ENCODE data around the gene MLEC.

Gene MLEC, protein sequence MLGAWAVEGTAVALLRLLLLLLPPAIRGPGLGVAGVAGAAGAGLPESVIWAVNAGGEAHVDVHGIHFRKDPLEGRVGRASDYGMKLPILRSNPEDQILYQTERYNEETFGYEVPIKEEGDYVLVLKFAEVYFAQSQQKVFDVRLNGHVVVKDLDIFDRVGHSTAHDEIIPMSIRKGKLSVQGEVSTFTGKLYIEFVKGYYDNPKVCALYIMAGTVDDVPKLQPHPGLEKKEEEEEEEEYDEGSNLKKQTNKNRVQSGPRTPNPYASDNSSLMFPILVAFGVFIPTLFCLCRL

DNA sequence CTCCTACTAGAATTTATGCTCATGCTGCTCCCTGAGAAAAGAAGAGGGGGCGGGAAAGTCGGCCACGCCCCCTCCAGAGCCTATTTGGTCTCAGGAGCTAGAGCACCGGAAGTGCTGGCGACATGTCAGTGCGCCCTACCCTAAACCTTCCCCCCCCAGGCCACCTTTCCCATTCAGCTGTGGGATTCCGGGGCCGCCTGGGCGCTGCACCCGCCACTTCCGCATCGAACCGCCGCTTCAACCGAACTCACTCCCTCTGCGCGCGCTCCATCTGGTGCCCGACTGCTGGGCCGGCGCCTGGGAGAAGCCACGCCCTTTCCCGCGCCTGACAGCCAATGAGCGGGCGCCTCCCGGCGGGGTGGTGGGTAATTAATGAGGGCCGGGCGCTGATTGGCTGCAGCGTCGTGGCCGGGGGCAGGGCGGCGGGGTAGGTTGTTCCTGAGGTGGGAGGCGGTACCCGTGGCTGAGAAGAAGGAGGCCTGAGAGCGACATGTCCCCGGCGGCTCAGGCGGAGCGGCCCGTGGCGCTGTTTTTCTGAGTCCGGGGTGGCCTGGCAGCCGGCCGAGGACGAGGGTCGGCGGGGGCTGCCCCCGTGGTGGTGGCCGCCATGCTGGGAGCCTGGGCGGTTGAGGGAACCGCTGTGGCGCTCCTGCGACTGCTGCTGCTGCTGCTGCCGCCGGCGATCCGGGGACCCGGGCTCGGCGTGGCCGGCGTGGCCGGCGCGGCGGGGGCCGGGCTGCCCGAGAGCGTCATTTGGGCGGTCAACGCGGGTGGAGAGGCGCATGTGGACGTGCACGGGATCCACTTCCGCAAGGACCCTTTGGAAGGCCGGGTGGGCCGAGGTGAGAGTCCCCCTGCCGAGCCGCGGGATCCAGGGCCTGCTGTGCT is at the start of gene MLEC:
Gene MLEC (plus strand): TSS at position 460 of the 888 bp plus-strand sequence. CDS start 148 bp downstream, at position 608.
- DNase-seq = peak; percentile 99

DNA sequence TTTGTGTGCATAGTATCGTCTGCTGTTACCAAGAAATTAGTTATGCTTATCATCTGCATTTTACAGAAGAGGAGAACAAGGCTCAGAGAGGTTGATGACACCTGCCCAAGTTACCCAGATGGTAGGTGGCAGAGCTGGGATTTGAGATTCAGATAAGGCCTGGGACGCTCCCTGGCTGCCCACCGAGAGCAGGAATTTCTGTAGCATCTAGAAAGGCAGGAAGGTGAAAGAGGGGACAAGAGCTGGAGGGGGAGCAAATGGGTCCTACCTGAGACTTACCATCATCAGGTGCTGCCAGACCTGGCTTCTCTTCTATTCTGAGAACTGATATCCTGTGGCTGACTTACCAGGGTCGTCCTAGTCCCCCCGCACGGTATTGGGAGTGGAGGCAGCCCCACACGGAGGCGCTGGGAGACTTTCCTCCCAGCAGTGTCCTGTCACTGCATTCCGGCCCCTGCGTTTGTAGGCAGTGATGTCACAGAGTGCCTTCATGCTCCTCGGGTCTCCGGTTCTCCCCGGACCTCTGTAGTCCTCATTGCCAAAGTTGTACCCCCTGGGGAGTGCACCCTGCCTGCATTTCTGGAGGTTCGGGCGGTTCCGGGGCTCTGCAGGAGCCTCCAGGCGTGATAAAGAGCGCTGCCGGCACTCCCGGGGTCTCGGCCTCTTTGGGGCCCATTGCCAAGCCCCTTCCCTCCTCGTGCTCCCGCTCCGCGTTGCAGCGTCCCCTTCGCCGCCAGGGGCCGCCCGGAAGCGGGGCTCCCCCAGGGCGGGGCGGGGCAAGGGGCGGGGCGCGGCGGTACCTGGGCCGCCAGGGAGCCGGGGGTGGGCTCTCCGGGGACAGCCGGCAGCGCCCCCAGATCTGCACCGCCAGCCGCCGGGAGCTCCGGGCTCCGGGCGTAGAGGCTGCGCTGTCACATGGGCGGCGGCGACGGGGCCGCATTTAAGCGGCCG is 46.9 kb upstream of the MLEC start, which contains the start of gene CABP1:
Gene CABP1 (plus strand): TSS at position 856 of the 951 bp plus-strand sequence. CDS start 60 bp downstream, at position 916.
- peak; percentile 35 for DNase-seq

DNA sequence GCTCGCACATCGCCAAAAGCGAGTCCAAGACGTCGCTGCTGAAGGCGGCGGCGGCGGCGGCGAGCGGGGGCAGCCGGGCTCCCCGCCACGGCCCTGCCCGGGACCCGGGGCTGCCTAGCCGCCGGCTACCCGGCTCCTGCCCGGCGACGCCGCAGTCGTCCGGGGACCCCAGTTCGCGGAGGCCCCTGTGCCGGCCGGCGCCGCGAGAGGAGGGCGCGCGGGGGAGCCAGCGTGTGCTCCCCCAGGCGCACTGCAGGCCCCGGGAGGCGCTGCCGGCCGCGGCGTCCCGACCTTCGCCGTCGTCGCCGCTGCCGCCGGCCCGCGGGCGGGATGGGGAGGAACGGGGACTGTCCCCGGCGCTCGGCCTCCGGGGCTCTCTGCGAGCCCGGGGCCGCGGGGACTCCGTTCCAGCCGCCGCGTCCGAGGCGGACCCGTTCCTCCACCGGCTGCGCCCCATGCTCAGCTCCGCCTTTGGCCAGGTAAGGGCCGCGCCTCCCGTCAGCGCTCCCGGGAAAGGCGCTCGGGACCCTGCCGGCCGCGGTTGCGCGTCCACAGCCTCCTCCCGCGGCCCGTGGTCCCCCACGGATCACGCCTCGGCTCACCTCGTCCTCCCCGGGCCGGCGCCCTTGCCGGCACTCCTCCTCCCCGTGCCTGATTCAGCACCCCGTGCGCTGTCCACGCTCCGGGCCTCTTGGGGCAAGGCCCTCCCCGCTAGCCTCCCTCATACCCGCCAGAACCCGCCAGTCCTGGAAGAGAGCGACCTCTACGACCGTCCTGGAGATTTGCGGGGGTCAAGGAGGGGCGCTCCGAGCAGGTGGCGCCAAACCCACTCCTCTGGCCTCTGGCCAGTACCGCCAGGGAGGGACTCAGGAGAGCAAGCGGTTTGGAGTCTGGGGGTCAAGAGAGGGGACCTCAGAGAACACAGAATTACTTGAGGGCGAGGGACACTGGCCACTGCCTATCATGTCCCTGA is 45.8 kb upstream of the MLEC start:
- DNase-seq = peak; percentile 36

DNA sequence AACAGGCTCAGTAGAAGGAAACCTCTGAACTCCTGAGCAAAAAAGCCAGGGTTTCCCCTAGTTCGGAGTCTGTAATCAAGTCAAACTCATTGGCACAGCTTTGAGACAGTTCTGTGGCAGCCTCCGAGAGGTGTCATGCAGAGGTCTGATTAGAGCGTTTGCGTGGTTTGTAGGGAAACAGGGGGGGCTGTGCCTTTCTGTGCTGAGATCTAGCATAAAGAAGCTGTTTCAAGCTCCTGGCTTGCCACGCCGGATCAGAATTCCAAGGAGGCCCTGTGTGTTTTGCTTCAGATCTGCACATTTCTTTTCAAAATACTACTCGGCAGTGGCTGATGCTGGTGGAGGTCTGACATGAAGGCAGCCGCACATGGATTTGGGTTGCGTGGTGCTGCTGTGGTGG is 44.8 kb upstream of the MLEC start:
- no peak for DNase-seq

GRCh38 chr12:120642826-120643225 is 44.1 kb upstream of the MLEC start:
- DNase-seq = no peak

DNA sequence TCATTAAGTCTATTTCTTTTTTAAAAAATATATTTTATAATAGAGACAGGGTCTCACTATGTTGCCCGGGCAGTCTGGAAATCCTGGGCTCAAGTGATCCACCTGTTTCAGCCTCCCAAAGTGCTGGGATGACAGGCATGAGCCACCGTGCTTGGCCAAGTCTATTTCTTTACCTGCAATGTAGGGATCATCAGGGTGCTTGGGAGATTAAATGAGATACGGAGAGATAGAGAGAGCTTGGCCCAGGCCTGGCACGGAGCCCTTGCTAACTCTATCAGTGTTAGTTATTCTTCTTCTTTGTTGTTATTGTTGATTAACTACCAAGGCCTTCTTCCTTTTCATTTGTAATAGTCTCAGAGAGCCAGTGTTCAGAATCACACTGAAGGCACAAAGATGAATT is 43.4 kb upstream of the MLEC start:
- DNase-seq = no peak

DNA sequence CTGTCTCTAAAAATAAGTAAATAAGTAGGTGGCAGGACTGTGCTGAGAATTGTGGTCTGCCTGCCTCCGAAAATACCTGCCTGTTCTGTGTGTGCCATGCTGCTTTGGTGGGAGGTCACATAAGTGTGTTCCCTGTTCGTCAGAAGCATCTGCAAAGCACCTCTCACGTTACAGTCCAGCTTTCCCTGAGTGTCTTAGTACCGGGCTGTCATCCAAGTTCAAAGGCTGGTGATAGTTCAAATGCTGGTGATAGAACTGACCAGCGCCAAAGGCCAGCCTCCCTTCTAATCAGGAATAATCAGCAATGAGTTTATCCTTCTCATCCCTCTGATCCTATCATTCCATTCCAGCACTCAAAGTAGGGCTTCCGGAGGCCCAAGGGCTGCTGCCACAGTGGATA is 40.9 kb upstream of the MLEC start:
- no peak for DNase-seq

GRCh38 chr12:120647375-120647755 is 39.6 kb upstream of the MLEC start:
- DNase-seq = no peak

DNA sequence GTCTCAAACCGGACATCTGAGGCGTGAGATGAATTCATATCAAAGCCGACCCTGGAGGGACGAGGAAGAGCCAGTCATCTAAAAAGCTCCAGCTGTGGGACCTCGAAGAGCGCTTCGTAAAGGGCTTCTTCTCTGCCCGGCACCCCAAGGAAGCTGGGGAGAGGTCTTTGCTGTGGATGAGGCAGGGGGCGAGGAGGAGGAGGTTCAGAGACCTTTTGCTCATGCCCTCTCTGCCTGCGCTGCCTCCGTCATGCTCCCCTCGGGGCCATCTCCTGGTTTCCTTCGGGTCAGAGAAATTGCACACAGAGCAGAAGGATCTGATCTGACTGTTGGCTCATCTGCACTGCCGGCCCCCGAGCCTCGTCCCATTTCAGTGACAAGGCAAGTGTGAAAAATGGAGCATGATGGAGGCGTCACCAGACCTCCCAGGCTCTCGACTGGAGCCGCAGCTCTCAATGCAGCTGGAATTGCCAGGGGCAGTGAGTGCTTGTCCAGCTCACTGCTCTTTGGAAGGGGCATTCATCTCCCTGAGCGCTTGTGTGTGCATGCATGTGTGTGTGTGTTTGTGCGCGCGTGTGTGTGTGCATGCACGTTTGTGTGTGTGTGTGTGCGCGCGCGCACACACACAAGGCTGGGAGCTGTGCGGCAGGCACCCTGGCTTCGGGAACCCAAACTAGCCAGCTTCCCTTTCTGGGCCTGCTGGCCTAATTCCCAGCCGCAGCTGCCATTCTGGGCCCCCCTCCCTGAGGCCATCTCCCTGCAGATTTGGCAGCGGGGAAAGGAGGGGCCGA is 37.3 kb upstream of the MLEC start:
- DNase-seq = no peak

- no peak for DNase-seq
Observed at GRCh38 chr12:120650233-120650690, 36.7 kb upstream of the MLEC start.

DNA sequence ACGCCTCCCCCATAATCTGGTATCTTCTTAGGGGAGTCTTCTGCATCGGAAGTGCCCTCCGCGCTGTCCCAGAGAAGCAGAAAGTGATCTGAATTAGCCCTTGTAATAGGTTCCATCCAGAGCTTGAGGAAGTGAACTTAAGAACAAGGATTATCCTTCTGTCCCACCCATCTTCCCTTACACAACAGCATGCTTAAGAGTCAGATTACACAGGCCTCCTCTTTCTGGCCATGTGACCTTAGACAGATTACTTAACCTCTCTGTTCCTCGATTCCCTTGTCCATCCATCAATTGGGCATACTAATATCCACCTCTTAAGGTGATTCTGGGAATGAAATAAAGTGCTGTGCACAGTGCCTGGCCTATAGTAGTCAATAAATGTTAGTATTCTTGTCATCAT is 35.1 kb upstream of the MLEC start:
- DNase-seq = no peak

DNA sequence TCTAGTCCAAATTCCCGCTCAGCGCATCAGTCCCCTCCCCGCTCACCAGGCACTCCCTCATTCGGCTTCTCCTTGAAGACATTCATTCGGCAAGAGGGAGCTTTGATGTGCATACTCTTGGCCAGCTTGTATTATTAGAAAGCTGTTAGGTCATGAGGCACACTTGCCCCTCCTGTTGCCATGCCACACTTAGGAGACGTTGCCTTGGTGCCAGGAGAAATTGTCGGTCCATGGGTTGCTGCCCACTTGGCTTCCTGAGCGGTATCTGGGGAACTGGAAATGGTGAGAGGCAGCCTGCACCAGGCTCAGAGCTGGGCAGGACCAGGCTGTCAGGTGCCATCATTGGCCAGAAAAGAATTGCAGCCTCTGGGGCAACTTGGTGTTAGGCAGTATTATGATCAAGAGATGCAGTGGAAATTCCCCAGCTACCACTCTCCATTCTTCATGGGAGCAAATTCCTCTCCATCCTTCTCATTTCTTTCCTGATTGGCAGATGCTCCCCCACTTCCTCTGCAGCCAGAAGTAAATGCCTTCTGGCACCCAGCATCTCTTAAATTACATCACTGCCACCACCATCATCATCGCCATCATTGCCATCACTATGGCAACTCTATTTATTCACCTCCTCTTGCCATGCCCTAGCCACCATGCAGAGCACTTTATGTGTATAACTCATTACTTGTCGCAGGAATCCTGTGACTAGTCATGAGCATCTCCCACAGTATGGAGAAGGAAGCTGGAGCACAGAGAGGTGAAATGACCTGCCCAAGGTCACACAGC is 34.1 kb upstream of the MLEC start:
- no peak for DNase-seq

DNA sequence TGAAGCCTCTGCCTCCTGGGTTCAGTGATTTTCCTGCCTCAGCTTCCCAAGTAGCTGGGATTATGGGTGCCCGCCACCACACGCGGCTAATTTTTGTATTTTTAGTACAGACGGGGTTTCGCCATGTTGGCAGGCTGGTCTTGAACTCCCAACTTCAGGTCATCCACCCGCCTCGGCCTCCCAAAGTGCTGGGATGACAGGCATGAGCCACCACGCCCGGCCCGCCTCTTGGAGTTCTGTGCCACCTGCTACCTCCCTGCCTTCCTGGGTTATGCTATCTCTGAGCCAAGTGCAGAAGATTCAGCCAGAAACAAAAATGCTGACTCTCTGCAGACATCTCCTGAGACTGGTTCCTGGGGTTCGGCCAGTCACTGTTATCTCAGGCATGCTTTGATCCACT is 33.3 kb upstream of the MLEC start:
- DNase-seq = no peak

- DNase-seq = no peak
Observed at GRCh38 chr12:120654656-120655055, 32.3 kb upstream of the MLEC start.

- no peak for DNase-seq
Observed at GRCh38 chr12:120656008-120656407, 30.9 kb upstream of the MLEC start.

GRCh38 chr12:120658286-120659150 is 28.4 kb upstream of the MLEC start:
- DNase-seq = no peak

- DNase-seq = no peak
Observed at GRCh38 chr12:120659151-120659525, 27.8 kb upstream of the MLEC start.

- no peak for DNase-seq
Observed at GRCh38 chr12:120661432-120661831, 25.5 kb upstream of the MLEC start.

DNA sequence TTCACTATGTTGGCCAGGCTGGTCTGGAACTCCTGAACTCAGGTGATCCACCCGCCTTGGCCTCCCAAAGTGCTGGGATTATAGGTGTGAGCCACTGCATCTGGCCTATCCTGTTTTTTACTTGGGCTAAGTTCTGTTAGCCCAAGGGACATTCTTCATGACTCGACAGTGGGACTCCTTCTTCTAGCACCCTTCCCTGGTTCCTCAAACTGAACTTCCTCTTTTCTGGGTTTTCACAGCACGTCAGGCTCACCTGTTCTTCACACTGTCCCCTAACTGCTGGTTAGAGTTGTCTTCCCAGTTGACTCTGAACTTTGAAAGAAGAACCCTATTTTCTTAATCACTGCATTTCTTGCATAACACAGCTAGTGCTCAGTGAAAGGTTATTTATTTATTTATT is 24.1 kb upstream of the MLEC start:
- DNase-seq = no peak

All from stimulated activated CD4-positive, alpha-beta T cell treated with anti-CD3 and anti-CD28 coated beads, Interleukin-1b, Interleukin-23, amount 100 ng/mL, for 48 hours (primary cell).